GM23338 (cell line): ENCODE data around the gene ST6GALNAC6. TPM values are rescaled to one million over a fixed set of nuclear protein-coding genes. Genes with fewer than 3 reads are reported as not detected.

ENCODE experiments used
- ATAC-seq: fragments of 200-7000 bp; cut with Tn5 transposase; 3 replicates; pipeline ENCODE4 v1.9.1; 2020
- DNase-seq: peaks from one replicate; pipeline ENCODE4 v3.0.0-alpha.2; 2015; ENCODE audit warnings: low spot score
- H2AFZ ChIP-seq: fragments of 200-600 bp; sonication (generic); 2 replicates; pipeline ENCODE4 v1.8.0; 2016; ENCODE audit warnings: antibody characterized with exemption, mild to moderate bottlenecking, moderate library complexity
- H3F3A ChIP-seq: fragments of 200-600 bp; sonication (generic); replicated peaks from 2 replicates; pipeline ENCODE4 v1.8.0; 2017; ENCODE audit warnings: antibody characterized with exemption, mixed run types, low read depth
- H3K27ac ChIP-seq: fragments of 200-600 bp; sonication (generic); 2 replicates; pipeline ENCODE4 v1.6.1; 2016; ENCODE audit warnings: low read depth
- H3K27me3 ChIP-seq: fragments of 200-600 bp; sonication (generic); 2 replicates; pipeline ENCODE4 v1.8.0; 2016; ENCODE audit warnings: mild to moderate bottlenecking, mixed run types, moderate library complexity; ENCODE audit not compliant: insufficient read depth
- H3K36me3 ChIP-seq: fragments of 200-600 bp; sonication (generic); 2 replicates; pipeline ENCODE4 v1.8.0; 2016; ENCODE audit warnings: mild to moderate bottlenecking; ENCODE audit not compliant: insufficient read depth
- H3K4me1 ChIP-seq: fragments of 200-600 bp; sonication (generic); 2 replicates; pipeline ENCODE4 v1.8.0; 2016; ENCODE audit warnings: mild to moderate bottlenecking, moderate library complexity; ENCODE audit not compliant: insufficient read depth
- H3K4me2 ChIP-seq: fragments of 200-600 bp; sonication (generic); 2 replicates; pipeline ENCODE4 v1.7.1; 2017; ENCODE audit warnings: mixed run types
- H3K4me3 ChIP-seq: fragments of 200-600 bp; sonication (generic); 2 replicates; pipeline ENCODE4 v1.6.1; 2016; ENCODE audit warnings: mixed run types
- H3K79me2 ChIP-seq: fragments of 200-600 bp; sonication (generic); replicated peaks from 2 replicates; pipeline ENCODE4 v1.8.0; 2017; ENCODE audit warnings: mild to moderate bottlenecking; ENCODE audit not compliant: insufficient read depth
- H3K9me2 ChIP-seq: fragments of 200-600 bp; sonication (generic); 2 replicates; pipeline ENCODE4 v1.8.0; 2017; ENCODE audit not compliant: insufficient read depth
- H4K20me1 ChIP-seq: fragments of 200-600 bp; sonication (generic); replicated peaks from 2 replicates; pipeline ENCODE4 v1.8.0; 2017; ENCODE audit warnings: mild to moderate bottlenecking; ENCODE audit not compliant: insufficient read depth
- H3K27ac Mint-ChIP-seq: 2 replicates; pipeline ENCODE4 v1.8.0; 2020; ENCODE audit warnings: inconsistent platforms, mild to moderate bottlenecking, moderate library complexity, mixed read lengths
- H3K27me3 Mint-ChIP-seq: 3 replicates; pipeline ENCODE4 v1.8.0; 2022; ENCODE audit warnings: low read depth, mild to moderate bottlenecking, moderate library complexity, mixed read lengths, inconsistent platforms; ENCODE audit not compliant: insufficient read depth, poor library complexity
- H3K36me3 Mint-ChIP-seq: 3 replicates; pipeline ENCODE4 v1.8.0; 2021; ENCODE audit warnings: low read depth, mild to moderate bottlenecking, inconsistent platforms, moderate library complexity, mixed read lengths
- H3K4me1 Mint-ChIP-seq: 3 replicates; pipeline ENCODE4 v1.8.0; 2020; ENCODE audit warnings: mild to moderate bottlenecking, inconsistent platforms, mixed read lengths
- H3K4me3 Mint-ChIP-seq: 3 replicates; pipeline ENCODE4 v1.8.0; 2021; ENCODE audit warnings: moderate library complexity, mild to moderate bottlenecking, inconsistent platforms, mixed read lengths
- H3K9me3 Mint-ChIP-seq: 3 replicates; pipeline ENCODE4 v1.8.0; 2020; ENCODE audit warnings: moderate library complexity, mild to moderate bottlenecking, inconsistent platforms, mixed read lengths
- CREB1 ChIP-seq: fragments of 250-450 bp; sonication (Bioruptor Pico); IDR thresholded peaks from 2 replicates; pipeline ENCODE4 v1.5.0; 2020; ENCODE audit warnings: low read depth, mild to moderate bottlenecking, moderate library complexity
- EZH2 ChIP-seq: fragments of 200-600 bp; sonication (generic); IDR thresholded peaks from one replicate; pipeline ENCODE4 v1.8.0; 2017; ENCODE audit warnings: antibody characterized with exemption, mild to moderate bottlenecking, low read depth; ENCODE audit not compliant: unreplicated experiment
- EZH2phosphoT487 ChIP-seq: fragments of 200-600 bp; sonication (generic); IDR thresholded peaks from one replicate; pipeline ENCODE4 v1.8.1; 2018; ENCODE audit warnings: antibody characterized with exemption; ENCODE audit not compliant: unreplicated experiment
- JUNB ChIP-seq: IDR thresholded peaks from one replicate; pipeline ENCODE4 v1.6.1; 2016; ENCODE audit warnings: antibody characterized with exemption; ENCODE audit not compliant: unreplicated experiment
- NANOG ChIP-seq: IDR thresholded peaks from 2 replicates; pipeline ENCODE4 v1.6.1; 2016; ENCODE audit warnings: antibody characterized with exemption, borderline replicate concordance
- STAT1 ChIP-seq: IDR thresholded peaks from one replicate; pipeline ENCODE4 v1.6.1; 2016; ENCODE audit warnings: antibody characterized with exemption; ENCODE audit not compliant: unreplicated experiment
- ZNF114 ChIP-seq: fragments of 250-450 bp; sonication (Bioruptor Pico); IDR thresholded peaks from 2 replicates; pipeline ENCODE4 v1.5.0; 2020; ENCODE audit warnings: mild to moderate bottlenecking, moderate library complexity
- ZNF331 ChIP-seq: fragments of 250-450 bp; sonication (Bioruptor Pico); IDR thresholded peaks from 2 replicates; pipeline ENCODE4 v1.5.0; 2020; ENCODE audit warnings: low read depth, mild to moderate bottlenecking, moderate library complexity
- polyA plus RNA-seq: library from polyadenylated mRNA; unstranded; fragments of >200 nt; fragmentation: Nextera tagmentation; extraction: Ambion mirVana; gene quantifications from 2 replicates; pipeline ENCODE4 v1.2.1, GENCODE V29; 2016
- total RNA-seq: library from RNA; depleted of rRNA; stranded (reverse); fragments of >200 nt; shearing (Covaris generic); gene quantifications from 2 replicates; pipeline ENCODE4 v1.2.3, GENCODE V29; 2014
- TF ChIP-seq, protein P1 (sequence below): IDR thresholded peaks from 2 replicates; pipeline ENCODE4 v1.6.1; 2016; ENCODE audit warnings: antibody characterized with exemption
- TF ChIP-seq, protein P2 (sequence below): IDR thresholded peaks from one replicate; pipeline ENCODE4 v1.6.1; 2018; ENCODE audit warnings: antibody characterized with exemption; ENCODE audit not compliant: unreplicated experiment
- TF ChIP-seq, protein P3 (sequence below): fragments of 250-450 bp; sonication (Bioruptor Pico); IDR thresholded peaks from 2 replicates; pipeline ENCODE4 v1.5.0; 2020; ENCODE audit warnings: mild to moderate bottlenecking, moderate library complexity
- TF ChIP-seq, protein P4 (sequence below), 2 experiments: fragments of 200-600 bp in 1 of 2; sonication (generic) in 1 of 2; conservative IDR thresholded peaks; 2 replicates each; pipeline versions ENCODE4 v1.5.1 to v1.6.1; 2016 to 2017; ENCODE audit warnings: antibody characterized with exemption in 2 of 2, low read depth in 2 of 2, mild to moderate bottlenecking in 2 of 2, moderate library complexity in 1 of 2

Gene ST6GALNAC6
- total and polyA plus RNA-seq, 2 experiments from 2014 or later: 20.7 to 39.2 TPM

DNA sequence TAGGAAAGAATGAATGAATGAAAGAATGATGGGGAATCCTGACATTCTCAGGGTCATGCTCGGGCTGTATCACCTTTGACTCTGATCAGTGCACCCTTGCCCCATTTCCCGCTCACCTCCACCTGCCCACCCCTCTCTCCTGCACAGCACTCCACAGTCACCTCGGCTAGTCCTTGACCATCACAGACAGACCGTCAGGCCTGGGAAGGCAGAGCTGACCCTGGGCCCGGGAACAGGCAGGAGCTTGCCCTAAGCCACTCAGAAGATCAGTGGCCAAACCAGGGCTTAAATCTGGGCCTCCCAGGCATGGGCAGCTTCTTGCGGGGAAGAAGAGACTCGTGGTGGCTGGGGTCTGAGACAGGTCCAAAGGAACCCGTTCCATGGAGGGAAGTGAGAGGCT, 3.6 kb downstream of the ST6GALNAC6 start:
- no peak overlapping the region for H3K27ac ChIP-seq
- no peak overlapping the region for H3K4me3 Mint-ChIP-seq
- peaks cover 16% of the 10 kb centered on the region for H4K20me1 ChIP-seq
- peaks cover 6% of the 10 kb centered on the region for H3K79me2 ChIP-seq
- TF ChIP-seq CREB1 (CRISPR knock-in tag) (no peak), JUNB (no peak), NANOG (no peak), ZNF114 (no peak), ZNF331 (CRISPR knock-in tag) (no peak), EZH2 (no peak), EZH2phosphoT487 (no peak), STAT1 (no peak)
- TF ChIP-seq, protein P1, sequence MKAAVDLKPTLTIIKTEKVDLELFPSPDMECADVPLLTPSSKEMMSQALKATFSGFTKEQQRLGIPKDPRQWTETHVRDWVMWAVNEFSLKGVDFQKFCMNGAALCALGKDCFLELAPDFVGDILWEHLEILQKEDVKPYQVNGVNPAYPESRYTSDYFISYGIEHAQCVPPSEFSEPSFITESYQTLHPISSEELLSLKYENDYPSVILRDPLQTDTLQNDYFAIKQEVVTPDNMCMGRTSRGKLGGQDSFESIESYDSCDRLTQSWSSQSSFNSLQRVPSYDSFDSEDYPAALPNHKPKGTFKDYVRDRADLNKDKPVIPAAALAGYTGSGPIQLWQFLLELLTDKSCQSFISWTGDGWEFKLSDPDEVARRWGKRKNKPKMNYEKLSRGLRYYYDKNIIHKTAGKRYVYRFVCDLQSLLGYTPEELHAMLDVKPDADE: no peak
- TF ChIP-seq, protein P2, sequence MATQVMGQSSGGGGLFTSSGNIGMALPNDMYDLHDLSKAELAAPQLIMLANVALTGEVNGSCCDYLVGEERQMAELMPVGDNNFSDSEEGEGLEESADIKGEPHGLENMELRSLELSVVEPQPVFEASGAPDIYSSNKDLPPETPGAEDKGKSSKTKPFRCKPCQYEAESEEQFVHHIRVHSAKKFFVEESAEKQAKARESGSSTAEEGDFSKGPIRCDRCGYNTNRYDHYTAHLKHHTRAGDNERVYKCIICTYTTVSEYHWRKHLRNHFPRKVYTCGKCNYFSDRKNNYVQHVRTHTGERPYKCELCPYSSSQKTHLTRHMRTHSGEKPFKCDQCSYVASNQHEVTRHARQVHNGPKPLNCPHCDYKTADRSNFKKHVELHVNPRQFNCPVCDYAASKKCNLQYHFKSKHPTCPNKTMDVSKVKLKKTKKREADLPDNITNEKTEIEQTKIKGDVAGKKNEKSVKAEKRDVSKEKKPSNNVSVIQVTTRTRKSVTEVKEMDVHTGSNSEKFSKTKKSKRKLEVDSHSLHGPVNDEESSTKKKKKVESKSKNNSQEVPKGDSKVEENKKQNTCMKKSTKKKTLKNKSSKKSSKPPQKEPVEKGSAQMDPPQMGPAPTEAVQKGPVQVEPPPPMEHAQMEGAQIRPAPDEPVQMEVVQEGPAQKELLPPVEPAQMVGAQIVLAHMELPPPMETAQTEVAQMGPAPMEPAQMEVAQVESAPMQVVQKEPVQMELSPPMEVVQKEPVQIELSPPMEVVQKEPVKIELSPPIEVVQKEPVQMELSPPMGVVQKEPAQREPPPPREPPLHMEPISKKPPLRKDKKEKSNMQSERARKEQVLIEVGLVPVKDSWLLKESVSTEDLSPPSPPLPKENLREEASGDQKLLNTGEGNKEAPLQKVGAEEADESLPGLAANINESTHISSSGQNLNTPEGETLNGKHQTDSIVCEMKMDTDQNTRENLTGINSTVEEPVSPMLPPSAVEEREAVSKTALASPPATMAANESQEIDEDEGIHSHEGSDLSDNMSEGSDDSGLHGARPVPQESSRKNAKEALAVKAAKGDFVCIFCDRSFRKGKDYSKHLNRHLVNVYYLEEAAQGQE: no peak
- TF ChIP-seq, protein P3, sequence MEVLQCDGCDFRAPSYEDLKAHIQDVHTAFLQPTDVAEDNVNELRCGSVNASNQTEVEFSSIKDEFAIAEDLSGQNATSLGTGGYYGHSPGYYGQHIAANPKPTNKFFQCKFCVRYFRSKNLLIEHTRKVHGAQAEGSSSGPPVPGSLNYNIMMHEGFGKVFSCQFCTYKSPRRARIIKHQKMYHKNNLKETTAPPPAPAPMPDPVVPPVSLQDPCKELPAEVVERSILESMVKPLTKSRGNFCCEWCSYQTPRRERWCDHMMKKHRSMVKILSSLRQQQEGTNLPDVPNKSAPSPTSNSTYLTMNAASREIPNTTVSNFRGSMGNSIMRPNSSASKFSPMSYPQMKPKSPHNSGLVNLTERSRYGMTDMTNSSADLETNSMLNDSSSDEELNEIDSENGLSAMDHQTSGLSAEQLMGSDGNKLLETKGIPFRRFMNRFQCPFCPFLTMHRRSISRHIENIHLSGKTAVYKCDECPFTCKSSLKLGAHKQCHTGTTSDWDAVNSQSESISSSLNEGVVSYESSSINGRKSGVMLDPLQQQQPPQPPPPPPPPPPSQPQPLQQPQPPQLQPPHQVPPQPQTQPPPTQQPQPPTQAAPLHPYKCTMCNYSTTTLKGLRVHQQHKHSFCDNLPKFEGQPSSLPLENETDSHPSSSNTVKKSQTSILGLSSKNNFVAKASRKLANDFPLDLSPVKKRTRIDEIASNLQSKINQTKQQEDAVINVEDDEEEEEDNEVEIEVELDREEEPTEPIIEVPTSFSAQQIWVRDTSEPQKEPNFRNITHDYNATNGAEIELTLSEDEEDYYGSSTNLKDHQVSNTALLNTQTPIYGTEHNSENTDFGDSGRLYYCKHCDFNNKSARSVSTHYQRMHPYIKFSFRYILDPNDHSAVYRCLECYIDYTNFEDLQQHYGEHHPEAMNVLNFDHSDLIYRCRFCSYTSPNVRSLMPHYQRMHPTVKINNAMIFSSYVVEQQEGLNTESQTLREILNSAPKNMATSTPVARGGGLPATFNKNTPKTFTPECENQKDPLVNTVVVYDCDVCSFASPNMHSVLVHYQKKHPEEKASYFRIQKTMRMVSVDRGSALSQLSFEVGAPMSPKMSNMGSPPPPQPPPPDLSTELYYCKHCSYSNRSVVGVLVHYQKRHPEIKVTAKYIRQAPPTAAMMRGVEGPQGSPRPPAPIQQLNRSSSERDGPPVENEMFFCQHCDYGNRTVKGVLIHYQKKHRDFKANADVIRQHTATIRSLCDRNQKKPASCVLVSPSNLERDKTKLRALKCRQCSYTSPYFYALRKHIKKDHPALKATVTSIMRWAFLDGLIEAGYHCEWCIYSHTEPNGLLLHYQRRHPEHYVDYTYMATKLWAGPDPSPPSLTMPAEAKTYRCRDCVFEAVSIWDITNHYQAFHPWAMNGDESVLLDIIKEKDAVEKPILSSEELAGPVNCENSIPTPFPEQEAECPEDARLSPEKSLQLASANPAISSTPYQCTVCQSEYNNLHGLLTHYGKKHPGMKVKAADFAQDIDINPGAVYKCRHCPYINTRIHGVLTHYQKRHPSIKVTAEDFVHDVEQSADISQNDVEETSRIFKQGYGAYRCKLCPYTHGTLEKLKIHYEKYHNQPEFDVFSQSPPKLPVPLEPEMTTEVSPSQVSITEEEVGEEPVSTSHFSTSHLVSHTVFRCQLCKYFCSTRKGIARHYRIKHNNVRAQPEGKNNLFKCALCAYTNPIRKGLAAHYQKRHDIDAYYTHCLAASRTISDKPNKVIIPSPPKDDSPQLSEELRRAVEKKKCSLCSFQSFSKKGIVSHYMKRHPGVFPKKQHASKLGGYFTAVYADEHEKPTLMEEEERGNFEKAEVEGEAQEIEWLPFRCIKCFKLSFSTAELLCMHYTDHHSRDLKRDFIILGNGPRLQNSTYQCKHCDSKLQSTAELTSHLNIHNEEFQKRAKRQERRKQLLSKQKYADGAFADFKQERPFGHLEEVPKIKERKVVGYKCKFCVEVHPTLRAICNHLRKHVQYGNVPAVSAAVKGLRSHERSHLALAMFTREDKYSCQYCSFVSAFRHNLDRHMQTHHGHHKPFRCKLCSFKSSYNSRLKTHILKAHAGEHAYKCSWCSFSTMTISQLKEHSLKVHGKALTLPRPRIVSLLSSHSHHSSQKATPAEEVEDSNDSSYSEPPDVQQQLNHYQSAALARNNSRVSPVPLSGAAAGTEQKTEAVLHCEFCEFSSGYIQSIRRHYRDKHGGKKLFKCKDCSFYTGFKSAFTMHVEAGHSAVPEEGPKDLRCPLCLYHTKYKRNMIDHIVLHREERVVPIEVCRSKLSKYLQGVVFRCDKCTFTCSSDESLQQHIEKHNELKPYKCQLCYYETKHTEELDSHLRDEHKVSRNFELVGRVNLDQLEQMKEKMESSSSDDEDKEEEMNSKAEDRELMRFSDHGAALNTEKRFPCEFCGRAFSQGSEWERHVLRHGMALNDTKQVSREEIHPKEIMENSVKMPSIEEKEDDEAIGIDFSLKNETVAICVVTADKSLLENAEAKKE (CRISPR knock-in tag): no peak
- TF ChIP-seq, protein P4, sequence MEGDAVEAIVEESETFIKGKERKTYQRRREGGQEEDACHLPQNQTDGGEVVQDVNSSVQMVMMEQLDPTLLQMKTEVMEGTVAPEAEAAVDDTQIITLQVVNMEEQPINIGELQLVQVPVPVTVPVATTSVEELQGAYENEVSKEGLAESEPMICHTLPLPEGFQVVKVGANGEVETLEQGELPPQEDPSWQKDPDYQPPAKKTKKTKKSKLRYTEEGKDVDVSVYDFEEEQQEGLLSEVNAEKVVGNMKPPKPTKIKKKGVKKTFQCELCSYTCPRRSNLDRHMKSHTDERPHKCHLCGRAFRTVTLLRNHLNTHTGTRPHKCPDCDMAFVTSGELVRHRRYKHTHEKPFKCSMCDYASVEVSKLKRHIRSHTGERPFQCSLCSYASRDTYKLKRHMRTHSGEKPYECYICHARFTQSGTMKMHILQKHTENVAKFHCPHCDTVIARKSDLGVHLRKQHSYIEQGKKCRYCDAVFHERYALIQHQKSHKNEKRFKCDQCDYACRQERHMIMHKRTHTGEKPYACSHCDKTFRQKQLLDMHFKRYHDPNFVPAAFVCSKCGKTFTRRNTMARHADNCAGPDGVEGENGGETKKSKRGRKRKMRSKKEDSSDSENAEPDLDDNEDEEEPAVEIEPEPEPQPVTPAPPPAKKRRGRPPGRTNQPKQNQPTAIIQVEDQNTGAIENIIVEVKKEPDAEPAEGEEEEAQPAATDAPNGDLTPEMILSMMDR (conservative IDR thresholded peaks at IDR 0.05; ENCODE audit: low read depth in 2 of 2): no peak
- H3K27ac Mint-ChIP-seq: no peak overlapping the region
- peaks cover 24% of the 10 kb centered on the region for H3K4me1 ChIP-seq
- H3K9me2 ChIP-seq: no peaks in the 10 kb centered on the region
- no peak overlapping the region for H3K4me3 ChIP-seq
- peaks cover 5% of the 10 kb centered on the region for H3K27me3 Mint-ChIP-seq
- peaks cover 48% of the 10 kb centered on the region for H3K36me3 Mint-ChIP-seq
- H3K9me3 Mint-ChIP-seq: no peaks in the 10 kb centered on the region
- H3K36me3 ChIP-seq: peaks cover 29% of the 10 kb centered on the region
- ATAC-seq (no peak), DNase-seq (no peak)
- peaks cover 16% of the 10 kb centered on the region for H3K4me1 Mint-ChIP-seq
- H3K27me3 ChIP-seq: peaks cover 5% of the 10 kb centered on the region; the same call in 1 of the 2 replicates
- H3F3A ChIP-seq: peaks cover 19% of the 10 kb centered on the region
- no peak overlapping the region for H3K4me2 ChIP-seq
- H2AFZ ChIP-seq: no peak overlapping the region
